Activated CD4-positive, alpha-beta memory T cell treated with anti-CD3 and anti-CD28 coated beads, Interleukin-2, amount 10 ng/mL, durations not matched to agents 7 days and 5 days (primary cell): ENCODE data around the gene TJP1. TPM values are rescaled to one million over a fixed set of nuclear protein-coding genes. Genes with fewer than 3 reads are reported as not detected.

ENCODE experiments used
- CTCF ChIA-PET: fragments of 350-600 bp; sonication (Branson Sonifier 250); formaldehyde crosslinking; loops from one replicate; lab custom pipeline; 2021; ENCODE audit warnings: antibody characterized with exemption, inconsistent platforms; lab: Charles Lee
- POLR2A ChIA-PET: fragments of 350-600 bp; sonication (Branson Sonifier 250); formaldehyde crosslinking; loops from one replicate; lab custom pipeline; 2021; ENCODE audit warnings: antibody characterized with exemption; lab: Charles Lee
- DNase-seq: peaks from one replicate; pipeline ENCODE4 v3.0.0-alpha.2; 2020
- H3K27ac Mint-ChIP-seq: one replicate; pipeline ENCODE4 v1.8.0; 2021; ENCODE audit warnings: mild to moderate bottlenecking, mixed read lengths
- H3K27me3 Mint-ChIP-seq: one replicate; pipeline ENCODE4 v1.8.0; 2021; ENCODE audit warnings: mixed read lengths
- H3K36me3 Mint-ChIP-seq: one replicate; pipeline ENCODE4 v1.8.0; 2021; ENCODE audit warnings: low read depth, mixed read lengths
- H3K4me1 Mint-ChIP-seq: one replicate; pipeline ENCODE4 v1.8.0; 2021; ENCODE audit warnings: mixed read lengths
- H3K4me3 Mint-ChIP-seq: one replicate; pipeline ENCODE4 v1.8.0; 2021; ENCODE audit warnings: mild to moderate bottlenecking, mixed read lengths
- H3K9me3 Mint-ChIP-seq: one replicate; pipeline ENCODE4 v1.8.0; 2021; ENCODE audit warnings: mixed read lengths
- total RNA-seq, 2 experiments: library from RNA; stranded (reverse); gene quantifications; one replicate each; pipeline ENCODE4 v1.2.3, GENCODE V29; 2021

TJP1 gene
- total RNA-seq, 2 experiments from 2014 or later, result not detected

- peaks cover 15% of the 10 kb centered on the region for H3K9me3 Mint-ChIP-seq
- no peak overlapping the region for H3K27ac Mint-ChIP-seq
- DNase-seq, result no peak
- CTCF ChIA-PET, result no interaction called here
- H3K4me1 Mint-ChIP-seq, result no peaks in the 10 kb centered on the region
- POLR2A ChIA-PET, result no interaction called here
- no peaks in the 10 kb centered on the region for H3K27me3 Mint-ChIP-seq
- no peak overlapping the region for H3K4me3 Mint-ChIP-seq
- H3K36me3 Mint-ChIP-seq, result no peaks in the 10 kb centered on the region
Measured at GRCh38 chr15:29651476-29652233, 170.6 kb downstream of the TJP1 start.
